Activated naive CD4-positive, alpha-beta T cell treated with anti-CD3 and anti-CD28 coated beads for 36 hours (primary cell): ENCODE results near the gene SENP3. TPM values are rescaled to one million over a fixed set of nuclear protein-coding genes. Genes with fewer than 3 reads are reported as not detected.

Source experiments
- CTCF ChIA-PET: fragments of 350-600 bp; sonication (Branson Sonifier 250); formaldehyde crosslinking; loops from one replicate; lab custom pipeline; 2021; ENCODE audit warnings: antibody characterized with exemption; lab: Charles Lee
- DNase-seq: peaks from one replicate; pipeline ENCODE4 v3.0.0-alpha.2; 2020
- H3K27ac Mint-ChIP-seq: one replicate; pipeline ENCODE4 v1.8.0; 2021; ENCODE audit warnings: mild to moderate bottlenecking, mixed read lengths
- H3K27me3 Mint-ChIP-seq: one replicate; pipeline ENCODE4 v1.8.0; 2021; ENCODE audit warnings: low read depth, mixed read lengths
- H3K36me3 Mint-ChIP-seq: one replicate; pipeline ENCODE4 v1.8.0; 2021; ENCODE audit warnings: low read depth, mixed read lengths
- H3K4me1 Mint-ChIP-seq: one replicate; pipeline ENCODE4 v1.8.0; 2021; ENCODE audit warnings: low read depth, mixed read lengths
- H3K4me3 Mint-ChIP-seq: one replicate; pipeline ENCODE4 v1.8.0; 2021; ENCODE audit warnings: mild to moderate bottlenecking, moderate library complexity, mixed read lengths
- H3K9me3 Mint-ChIP-seq: one replicate; pipeline ENCODE4 v1.8.0; 2021; ENCODE audit warnings: mixed read lengths
- intact Hi-C: fragments of 100-400 bp; cut with micrococcal nuclease; formaldehyde crosslinking; loops from one replicate; pipeline ENCODE4 v1.15.1; 2023
- total RNA-seq, 2 experiments: library from RNA; stranded (reverse); gene quantifications; one replicate each; pipeline ENCODE4 v1.2.3, GENCODE V29; 2021

Gene SENP3
- total RNA-seq, result 10 to 100 TPM; 43.2 to 46.9 TPM

DNA sequence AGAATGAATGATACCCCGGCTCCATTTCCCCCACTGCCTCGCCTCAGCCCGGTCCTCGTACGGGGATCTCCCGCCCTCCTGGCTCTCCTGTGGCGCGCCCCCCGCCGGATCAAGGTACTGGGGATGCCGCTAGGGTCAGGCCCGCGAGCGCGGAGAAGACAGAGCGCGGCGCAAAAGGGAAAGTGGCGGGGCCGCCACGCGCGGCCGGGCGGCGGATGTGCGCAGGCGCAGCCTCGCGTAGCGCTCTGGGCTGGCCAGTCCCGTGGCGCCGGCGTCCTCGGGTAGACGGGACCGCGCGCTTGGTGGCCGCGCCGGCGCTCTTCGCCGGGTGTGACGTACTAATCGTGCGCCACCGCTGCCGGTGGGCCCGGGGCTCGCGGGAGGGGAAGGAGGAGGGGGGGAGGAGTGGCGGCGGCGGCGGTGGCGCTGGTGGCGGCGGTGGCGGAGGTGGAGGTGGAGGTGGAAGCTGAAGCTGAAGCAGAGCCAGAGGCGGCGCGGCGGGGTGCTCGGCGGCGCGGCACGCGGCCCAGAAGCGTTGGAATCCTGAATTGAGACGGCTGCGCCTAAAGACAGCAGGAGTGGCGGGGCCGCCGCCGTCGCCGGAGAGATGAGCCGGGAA is at the start of gene SENP3:
TSS of gene SENP3 (plus strand) at position 331 of the 619 bp plus-strand sequence. CDS start 1,158 bp downstream, outside the sequence.
- DNase-seq, result peak; percentile 91
- intact Hi-C loops, result loop anchor here (1.0 kb wide), 12 partner anchors 11 to 309 kb away; partner anchors contain the start of genes ELP5, FXR2, MPDU1 and PLSCR3
- H3K27ac Mint-ChIP-seq, result peak within 1 kb of the TSS; percentile 86

DNA sequence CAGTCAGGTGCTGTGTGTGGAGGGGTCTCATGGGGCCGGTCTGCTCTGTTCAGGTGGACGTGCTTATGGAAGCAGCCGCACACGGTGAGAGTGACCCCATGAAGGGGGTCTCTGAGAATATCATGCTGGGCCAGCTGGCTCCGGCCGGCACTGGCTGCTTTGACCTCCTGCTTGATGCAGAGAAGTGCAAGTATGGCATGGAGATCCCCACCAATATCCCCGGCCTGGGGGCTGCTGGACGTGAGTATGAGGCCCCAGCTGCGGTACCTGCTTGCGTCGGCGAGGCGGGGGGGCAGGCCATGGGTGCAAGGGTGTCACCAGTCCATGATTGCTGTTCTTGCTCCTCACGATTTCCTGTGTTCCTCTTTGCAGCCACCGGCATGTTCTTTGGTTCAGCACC is 49.6 kb upstream of the SENP3 start:
- Mint-ChIP-seq H3K36me3 (peaks cover 47% of the 10 kb centered on the region), H3K4me3 (no peak overlapping the region), H3K4me1 (peaks cover 2% of the 10 kb centered on the region), H3K27ac (no peak overlapping the region), H3K27me3 (no peaks in the 10 kb centered on the region), H3K9me3 (no peaks in the 10 kb centered on the region)
- no peak for DNase-seq
- intact Hi-C loops, result loop anchor here (10.0 kb wide), 1 partner anchor 173 kb away; the partner anchor contains the start of genes TP53 and WRAP53
- CTCF ChIA-PET, result interaction anchor here (0.6 to 4.8 kb wide), 2 partner anchors 47 to 90 kb away, joined by 4 to 96 read pairs; partner anchors contain the start of genes SENP3 and TNFSF13

More for the DNA sequence above, at the start of gene SENP3:
- CTCF ChIA-PET, result interaction anchor here (0.6 to 7.5 kb wide), 32 partner anchors 9 to 239 kb away, joined by 3 to 96 read pairs (median 7); partner anchors contain the start of genes ACAP1, CD68, MPDU1 and NEURL4
- no peaks in the 10 kb centered on the region for H3K27me3 Mint-ChIP-seq
- no peaks in the 10 kb centered on the region for H3K9me3 Mint-ChIP-seq
- peak within 1 kb of the TSS; percentile 87 for H3K4me3 Mint-ChIP-seq
- H3K36me3 Mint-ChIP-seq, result peaks cover 19% of the 10 kb centered on the region
- peaks cover 54% of the 10 kb centered on the region for H3K4me1 Mint-ChIP-seq

DNA sequence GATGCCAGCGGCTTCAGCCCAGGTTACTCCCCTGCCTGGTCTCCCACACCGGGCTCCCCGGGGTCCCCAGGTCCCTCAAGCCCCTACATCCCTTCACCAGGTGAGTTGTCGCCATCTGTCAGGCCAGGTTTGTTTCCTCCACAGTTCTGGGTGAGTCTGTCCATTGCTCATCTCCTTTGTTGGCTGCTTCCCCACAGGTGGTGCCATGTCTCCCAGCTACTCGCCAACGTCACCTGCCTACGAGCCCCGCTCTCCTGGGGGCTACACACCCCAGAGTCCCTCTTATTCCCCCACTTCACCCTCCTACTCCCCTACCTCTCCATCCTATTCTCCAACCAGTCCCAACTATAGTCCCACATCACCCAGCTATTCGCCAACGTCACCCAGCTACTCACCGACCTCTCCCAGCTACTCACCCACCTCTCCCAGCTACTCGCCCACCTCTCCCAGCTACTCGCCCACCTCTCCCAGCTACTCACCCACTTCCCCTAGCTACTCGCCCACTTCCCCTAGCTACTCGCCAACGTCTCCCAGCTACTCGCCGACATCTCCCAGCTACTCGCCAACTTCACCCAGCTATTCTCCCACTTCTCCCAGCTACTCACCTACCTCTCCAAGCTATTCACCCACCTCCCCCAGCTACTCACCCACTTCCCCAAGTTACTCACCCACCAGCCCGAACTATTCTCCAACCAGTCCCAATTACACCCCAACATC is 48.7 kb upstream of the SENP3 start:
- Mint-ChIP-seq H3K4me1 (peaks cover 2% of the 10 kb centered on the region), H3K9me3 (no peaks in the 10 kb centered on the region), H3K27me3 (no peaks in the 10 kb centered on the region), H3K27ac (no peak overlapping the region), H3K36me3 (peaks cover 44% of the 10 kb centered on the region), H3K4me3 (no peak overlapping the region)
- intact Hi-C loops, result loop anchor here (10.0 kb wide), 1 partner anchor 172 kb away; the partner anchor contains the start of genes TP53 and WRAP53
- CTCF ChIA-PET, result interaction anchor here (0.7 to 4.8 kb wide), 14 partner anchors 9 to 157 kb away, joined by 3 to 96 read pairs (median 5); partner anchors contain the start of genes SENP3, TNFSF12 and TNFSF13
- no peak for DNase-seq

DNA sequence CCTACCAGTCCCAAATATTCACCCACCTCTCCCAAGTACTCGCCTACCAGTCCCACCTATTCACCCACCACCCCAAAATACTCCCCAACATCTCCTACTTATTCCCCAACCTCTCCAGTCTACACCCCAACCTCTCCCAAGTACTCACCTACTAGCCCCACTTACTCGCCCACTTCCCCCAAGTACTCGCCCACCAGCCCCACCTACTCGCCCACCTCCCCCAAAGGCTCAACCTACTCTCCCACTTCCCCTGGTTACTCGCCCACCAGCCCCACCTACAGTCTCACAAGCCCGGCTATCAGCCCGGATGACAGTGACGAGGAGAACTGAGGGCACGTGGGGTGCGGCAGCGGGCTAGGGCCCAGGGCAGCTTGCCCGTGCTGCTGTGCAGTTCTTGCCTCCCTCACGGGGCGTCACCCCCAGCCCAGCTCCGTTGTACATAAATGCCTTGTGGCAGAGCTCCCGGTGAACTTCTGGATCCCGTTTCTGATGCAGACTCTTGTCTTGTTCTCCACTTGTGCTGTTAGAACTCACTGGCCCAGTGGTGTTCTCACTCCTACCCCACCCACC is 47.8 kb upstream of the SENP3 start:
- no peak for DNase-seq
- intact Hi-C loops, result loop anchor here (1.0 to 10.0 kb wide), 3 partner anchors 47 to 171 kb away; partner anchors contain the start of genes SENP3, TP53 and WRAP53
- Mint-ChIP-seq H3K9me3 (no peaks in the 10 kb centered on the region), H3K27ac (no peak overlapping the region), H3K4me3 (no peak overlapping the region), H3K4me1 (peaks cover 2% of the 10 kb centered on the region), H3K36me3 (peaks cover 38% of the 10 kb centered on the region), H3K27me3 (no peaks in the 10 kb centered on the region)
- CTCF ChIA-PET, result interaction anchor here (0.5 to 4.8 kb wide), 27 partner anchors 9 to 282 kb away, joined by 3 to 96 read pairs (median 4); partner anchors contain the start of genes FXR2, SENP3, TNFSF12 and TNFSF13

DNA sequence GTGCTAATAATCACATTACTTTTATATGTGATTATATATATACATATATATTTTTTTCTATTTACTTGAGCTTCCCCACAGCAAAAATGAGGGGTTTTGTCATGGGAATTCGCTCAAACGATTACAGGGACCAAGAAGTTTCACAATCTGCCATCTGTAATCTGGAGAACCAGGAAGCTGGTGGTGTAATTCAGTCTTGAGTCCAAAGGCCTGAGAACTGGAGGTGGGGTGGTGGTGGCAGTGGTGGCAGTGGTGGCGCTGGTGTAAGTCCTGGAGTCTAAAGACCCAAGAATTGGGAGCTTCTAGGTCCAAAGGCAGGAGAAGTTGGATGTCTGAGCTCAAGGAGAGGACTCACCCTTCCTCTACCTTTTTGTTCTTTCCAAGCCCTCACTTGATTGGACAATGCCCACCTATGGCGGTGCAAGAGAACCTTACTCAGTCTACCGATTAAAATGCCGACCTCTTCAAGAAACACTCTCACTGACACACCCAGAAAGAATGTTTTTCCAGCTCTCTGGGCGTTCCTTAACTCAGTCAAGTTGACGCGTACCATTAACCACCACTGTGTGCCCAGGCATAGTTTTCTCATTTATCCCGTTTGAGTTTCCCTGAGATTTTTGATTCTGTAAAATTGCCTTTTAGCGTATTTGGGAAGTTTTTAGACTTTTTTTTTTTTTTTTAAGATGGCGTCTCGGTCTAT is 45.7 kb upstream of the SENP3 start:
- Mint-ChIP-seq H3K36me3 (peaks cover 17% of the 10 kb centered on the region), H3K9me3 (no peaks in the 10 kb centered on the region), H3K27me3 (no peaks in the 10 kb centered on the region), H3K4me1 (peaks cover 2% of the 10 kb centered on the region), H3K4me3 (no peak overlapping the region), H3K27ac (no peak overlapping the region)
- CTCF ChIA-PET, result interaction anchor here (0.6 to 4.8 kb wide), 14 partner anchors 8 to 160 kb away, joined by 3 to 96 read pairs (median 4); partner anchors contain the start of genes FGF11, SENP3, TMEM95 and TNFSF13
- no peak for DNase-seq
- intact Hi-C loops, result loop anchor here (10.0 kb wide), 1 partner anchor 169 kb away; the partner anchor contains the start of genes TP53 and WRAP53

DNA sequence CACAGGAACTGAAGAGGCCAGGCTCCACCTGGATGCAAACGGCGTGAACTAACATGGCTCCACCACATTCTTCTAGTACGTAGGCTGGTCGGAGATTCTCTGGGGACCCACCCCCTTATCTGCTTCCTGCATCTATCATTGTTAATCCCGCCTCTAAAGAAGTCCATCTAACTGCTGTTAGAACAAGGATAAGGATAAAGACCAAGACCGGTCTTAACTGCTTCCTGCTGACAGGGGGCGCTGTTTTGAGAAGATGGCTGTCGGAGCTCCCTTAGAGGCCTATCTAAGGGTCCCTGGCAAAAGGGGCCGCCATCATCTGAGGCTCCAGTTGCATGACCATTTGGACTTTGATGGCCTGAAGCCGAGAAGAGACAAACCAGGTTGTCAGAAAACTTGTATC is 38.7 kb upstream of the SENP3 start:
- Mint-ChIP-seq H3K27ac (no peak overlapping the region), H3K4me1 (no peaks in the 10 kb centered on the region), H3K4me3 (no peak overlapping the region), H3K36me3 (no peaks in the 10 kb centered on the region), H3K9me3 (peaks cover 6% of the 10 kb centered on the region), H3K27me3 (no peaks in the 10 kb centered on the region)
- CTCF ChIA-PET, result interaction anchor here (0.7 to 2.6 kb wide), 12 partner anchors 8 to 322 kb away, joined by 3 to 31 read pairs (median 3); partner anchors contain the start of genes FXR2 and SENP3
- intact Hi-C loops, result loop anchor here (1.0 kb wide), 1 partner anchor 38 kb away; the partner anchor contains the start of gene SENP3
- DNase-seq, result peak; percentile 62

DNA sequence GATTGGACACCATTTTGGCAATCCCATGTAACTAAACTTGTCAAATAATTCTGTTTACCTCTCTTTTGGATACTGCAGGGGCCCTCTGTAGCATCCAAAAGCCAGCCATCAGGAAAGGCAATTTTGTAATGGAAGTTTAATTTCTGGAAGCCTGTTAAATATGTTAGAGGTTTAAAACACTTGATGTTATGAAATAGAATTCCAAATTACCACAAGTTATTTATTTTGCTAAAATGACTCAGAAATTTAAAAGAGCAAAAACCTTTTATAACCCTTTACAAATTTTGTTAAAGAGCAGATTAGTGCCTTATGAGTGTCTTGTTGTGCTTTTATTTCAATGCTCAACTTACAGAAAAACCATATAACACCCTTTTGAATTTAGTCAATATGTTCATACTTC is 32.9 kb upstream of the SENP3 start:
- CTCF ChIA-PET, result no interaction called here
- intact Hi-C loops, result no loop called here
- Mint-ChIP-seq H3K4me1 (no peaks in the 10 kb centered on the region), H3K9me3 (peaks cover 15% of the 10 kb centered on the region), H3K4me3 (no peak overlapping the region), H3K27ac (no peak overlapping the region), H3K36me3 (no peaks in the 10 kb centered on the region), H3K27me3 (no peaks in the 10 kb centered on the region)
- no peak for DNase-seq

DNA sequence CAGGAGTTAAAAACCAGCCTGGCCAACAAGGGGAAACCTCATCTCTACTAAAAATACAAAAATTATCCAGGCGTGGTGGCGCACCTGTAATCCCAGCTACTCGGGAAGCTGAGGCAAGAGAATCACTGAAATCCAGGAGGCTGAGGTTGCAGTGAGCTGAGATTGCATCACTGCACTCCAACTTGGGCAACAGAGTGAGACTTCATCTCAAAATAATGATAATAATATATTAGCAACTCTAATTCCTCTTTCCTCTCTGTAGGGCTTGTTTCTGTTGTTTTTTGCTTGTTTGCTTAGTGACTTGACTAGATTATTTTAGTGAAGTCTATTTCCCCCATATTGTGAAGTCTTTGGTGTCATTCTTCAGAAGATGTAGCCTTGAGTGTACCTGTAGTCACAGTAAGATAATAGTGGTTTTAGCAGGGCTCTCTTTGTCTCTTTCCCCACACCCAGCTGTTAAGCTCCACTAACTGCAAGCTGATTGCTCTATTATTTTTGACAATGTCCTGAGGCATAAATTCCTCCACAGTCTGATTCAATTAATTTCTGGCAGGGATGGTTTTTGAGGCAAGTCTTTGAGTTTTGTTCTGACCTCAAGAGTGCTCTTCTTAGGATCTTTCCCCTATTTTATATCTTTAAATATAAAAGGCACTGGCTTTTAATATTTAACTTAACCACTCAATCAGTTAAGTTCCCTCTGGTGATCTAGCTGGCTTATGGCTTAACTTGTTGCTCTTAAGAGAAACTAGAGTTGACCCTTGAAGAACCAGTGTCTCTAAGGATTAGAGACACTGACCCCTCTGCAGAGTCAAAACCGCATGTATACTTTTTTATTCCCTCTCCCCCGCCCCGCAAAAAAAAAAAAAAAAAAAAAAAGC is 31.5 kb upstream of the SENP3 start:
- CTCF ChIA-PET, result interaction anchor here (0.5 to 1.0 kb wide), 3 partner anchors 28 to 50 kb away, joined by 3 to 4 read pairs (median 4); no protein-coding TSS in a partner anchor
- Mint-ChIP-seq H3K36me3 (no peaks in the 10 kb centered on the region), H3K9me3 (peaks cover 15% of the 10 kb centered on the region), H3K4me1 (no peaks in the 10 kb centered on the region), H3K4me3 (no peak overlapping the region), H3K27me3 (no peaks in the 10 kb centered on the region), H3K27ac (no peak overlapping the region)
- intact Hi-C loops, result no loop called here
- no peak for DNase-seq

DNA sequence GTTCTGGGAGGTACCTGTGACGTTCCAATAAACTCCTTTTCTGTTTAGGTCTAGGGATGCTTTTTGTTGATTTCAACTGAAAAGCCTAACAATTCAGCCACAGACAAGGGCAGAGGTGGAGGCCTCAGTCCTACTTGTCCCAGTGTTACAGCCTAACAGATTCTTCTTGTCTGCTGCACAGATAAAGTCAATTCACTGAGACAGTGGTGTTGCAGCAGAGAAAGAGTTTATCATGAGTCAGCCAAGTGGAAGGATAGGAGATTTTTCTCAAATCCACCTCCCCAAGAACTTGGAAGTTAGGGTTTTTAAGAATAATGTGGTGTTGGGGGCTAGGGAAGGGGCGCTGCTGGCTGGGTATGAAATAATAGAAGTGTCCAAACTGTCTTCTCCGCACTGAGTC is 23.7 kb upstream of the SENP3 start:
- intact Hi-C loops, result no loop called here
- CTCF ChIA-PET, result interaction anchor here (0.8 to 1.4 kb wide), 2 partner anchors 23 to 25 kb away, joined by 3 read pairs; no protein-coding TSS in a partner anchor
- Mint-ChIP-seq H3K4me1 (no peaks in the 10 kb centered on the region), H3K27me3 (no peaks in the 10 kb centered on the region), H3K27ac (no peak overlapping the region), H3K9me3 (no peaks in the 10 kb centered on the region), H3K36me3 (no peaks in the 10 kb centered on the region), H3K4me3 (no peak overlapping the region)
- no peak for DNase-seq

DNA sequence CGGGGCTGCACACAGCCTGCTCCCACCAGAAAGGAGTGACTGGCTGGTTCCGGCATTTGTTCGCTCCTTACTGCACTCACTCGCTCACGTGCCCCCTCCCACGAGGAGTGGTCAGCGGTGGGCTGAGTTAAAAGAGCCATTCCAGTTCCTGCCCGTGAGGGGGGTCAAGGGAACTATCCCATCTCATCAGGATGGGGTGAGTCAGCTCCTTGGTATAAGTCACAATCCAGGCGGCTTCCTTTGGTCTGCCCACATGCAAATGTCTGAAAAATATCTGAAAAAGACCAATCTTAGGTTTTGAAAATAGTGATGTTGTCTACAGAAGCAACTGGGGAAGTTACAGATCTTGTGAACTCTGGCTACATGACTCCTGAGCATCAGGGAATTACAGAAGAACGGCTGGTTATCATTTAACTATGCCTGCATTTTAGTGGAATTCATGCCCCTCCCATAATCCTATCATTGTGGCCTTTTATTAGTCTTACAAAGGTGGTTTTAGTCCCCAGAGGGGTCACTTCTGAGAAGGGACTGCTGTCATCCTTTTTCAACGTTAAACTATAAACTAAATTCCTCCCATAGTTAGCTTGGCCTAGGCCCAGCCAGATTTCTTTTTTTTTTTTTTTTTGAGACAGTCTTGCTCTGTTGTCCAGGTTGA is 22.7 kb upstream of the SENP3 start:
- H3K36me3 Mint-ChIP-seq, result no peaks in the 10 kb centered on the region

More for the DNA sequence above, 22.7 kb upstream of the SENP3 start:
- CTCF ChIA-PET, result no interaction called here
- Mint-ChIP-seq H3K4me1 (no peaks in the 10 kb centered on the region), H3K27ac (no peak overlapping the region), H3K27me3 (no peaks in the 10 kb centered on the region), H3K4me3 (no peak overlapping the region), H3K9me3 (no peaks in the 10 kb centered on the region)
- DNase-seq, result no peak
- intact Hi-C loops, result no loop called here
